Measurements from ENCODE around the gene RAB8B. TPM values are rescaled to one million over a fixed set of nuclear protein-coding genes. Genes with fewer than 3 reads are reported as not detected.

RAB8B gene
- polyA plus RNA-seq, 3 donors = 22.0 to 77.3 (median 58.9) TPM

DNA sequence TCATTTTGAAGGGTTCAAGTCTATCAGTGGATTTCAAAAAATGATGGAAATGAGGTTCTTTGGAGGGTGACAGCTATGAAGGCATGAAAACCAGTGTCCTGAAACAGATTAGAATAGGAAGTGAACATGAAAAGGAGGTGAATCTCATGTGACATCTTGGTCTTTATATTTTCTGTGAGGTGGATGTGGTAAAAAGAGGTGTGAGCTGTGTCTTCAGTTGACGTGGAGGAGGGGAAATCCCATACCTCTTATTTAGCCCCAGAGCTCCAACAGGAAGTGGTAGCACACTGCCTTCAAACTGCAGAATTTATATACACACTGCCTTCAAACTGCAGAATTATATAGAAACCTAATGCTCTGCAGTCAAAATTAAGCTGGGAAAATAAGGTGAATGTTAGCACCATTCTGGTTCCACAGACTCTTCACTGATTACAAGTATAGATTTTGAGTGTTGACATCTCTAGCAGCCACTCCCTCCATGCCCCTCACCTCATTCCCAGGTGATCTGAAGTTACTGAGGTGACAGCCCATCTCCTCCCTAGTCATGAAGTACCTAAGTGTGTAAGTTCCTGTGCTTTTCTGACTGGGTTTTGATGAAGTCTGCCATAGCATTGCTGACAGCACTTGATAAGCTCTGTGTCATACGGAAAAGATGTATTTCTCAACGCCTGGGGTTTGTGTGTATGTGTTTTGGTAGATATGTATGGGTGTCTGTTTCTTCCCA lies 2.7 kb downstream of the RAB8B start:
- peak; percentile 59 to 79 (median 73) for DNase-seq
- peak overlapping the region; percentile 80 to 100 for H3K4me3 Mint-ChIP-seq
- WGBS (ENCODE audit: insufficient coverage) = 0% methylated on average over 2 of the region's 3 CpGs
- peaks cover 0 to 2% (median 0%) of the 10 kb centered on the region in 7 donors for H3K9me3 Mint-ChIP-seq
- Histone ChIP-seq H3K79me2 (ENCODE audit: insufficient read depth, low read length) (peaks cover 78% of the 10 kb centered on the region), H2AFZ (ENCODE audit: insufficient read depth, low read depth, low read length, poor library complexity, severe bottlenecking) (no peak overlapping the region), H3K4me2 (replicated peaks; ENCODE audit: extremely low read depth, low read length, poor library complexity, severe bottlenecking) (peak overlapping the region; percentile 98), H3K9me3 (replicated peaks in 1 of 2; ENCODE audit: control insufficient read depth in 1 of 2, insufficient read depth in 1 of 2, low read length in 2 of 2) (no peaks in the 10 kb centered on the region), H3K4me3 (replicated peaks in 1 of 3; ENCODE audit: low read depth in 2 of 3, low read length in 3 of 3) (peak overlapping the region in 2 of 3 experiments; percentile 96 to 99), H3K27ac (ENCODE audit: low read depth in 1 of 2, low read length in 2 of 2) (peak overlapping the region; percentile 28 to 93), H3K4me1 (ENCODE audit: control insufficient read depth in 1 of 2, insufficient read depth in 2 of 2, low read length in 2 of 2) (peaks cover 68 to 75% of the 10 kb centered on the region in 2 donors), H3K9ac (ENCODE audit: insufficient read depth, low read length, poor library complexity, severe bottlenecking) (no peak overlapping the region), H3K36me3 (replicated peaks in 1 of 2; ENCODE audit: control insufficient read depth in 1 of 2, insufficient read depth in 2 of 2, low read length in 2 of 2) (no peaks in the 10 kb centered on the region), H3K27me3 (ENCODE audit: control insufficient read depth in 2 of 2, insufficient read depth in 2 of 2, low read length in 2 of 2) (no peaks in the 10 kb centered on the region), H4K20me1 (ENCODE audit: insufficient read depth, low read length) (peaks cover 65% of the 10 kb centered on the region)
- H3K27me3 Mint-ChIP-seq (ENCODE audit: low read depth in 3 of 3) = peaks cover 0 to 3% (median 0%) of the 10 kb centered on the region in 3 donors
- no peak for TF ChIP-seq CTCF (IDR thresholded peaks at IDR 0.05)
- peak overlapping the region; percentile 90 to 100 (median 96) for H3K27ac Mint-ChIP-seq
- peaks cover 7 to 8% of the 10 kb centered on the region in 2 donors for H3K36me3 Mint-ChIP-seq
- H3K4me1 Mint-ChIP-seq = peaks cover 74% of the 10 kb centered on the region
- intact Hi-C loops (cut with micrococcal nuclease) = loop anchor here (2.0 to 10.0 kb wide), 5 partner anchors 35 to 313 kb away; partner anchors contain the start of genes LACTB (in 1 of the 2), RPS27L (in 1 of the 2) and USP3 (in 1 of the 2)

- intact Hi-C loops (cut with micrococcal nuclease) = loop anchor here (5.0 to 10.0 kb wide), 4 partner anchors 35 to 312 kb away; partner anchors contain the start of genes LACTB (in 1 of the 2), RPS27L (in 1 of the 2) and USP3 (in 1 of the 2)
Observed at GRCh38 chr15:63192619-63193206, 3.3 kb downstream of the RAB8B start.

More at GRCh38 chr15:63192619-63193206, 3.3 kb downstream of the RAB8B start:
- Histone ChIP-seq H3K36me3 (replicated peaks in 1 of 2; ENCODE audit: control insufficient read depth in 1 of 2, insufficient read depth in 2 of 2, low read length in 2 of 2) (peaks cover 4% of the 10 kb centered on the region in 2 donors), H3K9me3 (replicated peaks in 1 of 2; ENCODE audit: control insufficient read depth in 1 of 2, insufficient read depth in 1 of 2, low read length in 2 of 2) (no peaks in the 10 kb centered on the region), H3K4me2 (replicated peaks; ENCODE audit: extremely low read depth, low read length, poor library complexity, severe bottlenecking) (peak overlapping the region; percentile 98), H3K27ac (ENCODE audit: low read depth in 1 of 2, low read length in 2 of 2) (peak overlapping the region; percentile 28 to 93), H4K20me1 (ENCODE audit: insufficient read depth, low read length) (peaks cover 71% of the 10 kb centered on the region), H3K79me2 (ENCODE audit: insufficient read depth, low read length) (peaks cover 84% of the 10 kb centered on the region), H3K9ac (ENCODE audit: insufficient read depth, low read length, poor library complexity, severe bottlenecking) (peak overlapping the region; percentile 22), H3K4me1 (ENCODE audit: control insufficient read depth in 1 of 2, insufficient read depth in 2 of 2, low read length in 2 of 2) (peaks cover 72 to 75% of the 10 kb centered on the region in 2 donors), H3K4me3 (replicated peaks in 1 of 3; ENCODE audit: low read depth in 2 of 3, low read length in 3 of 3) (peak overlapping the region in 1 of 3 experiments; percentile 96), H2AFZ (ENCODE audit: insufficient read depth, low read depth, low read length, poor library complexity, severe bottlenecking) (no peak overlapping the region), H3K27me3 (ENCODE audit: control insufficient read depth in 2 of 2, insufficient read depth in 2 of 2, low read length in 2 of 2) (no peaks in the 10 kb centered on the region)
- Mint-ChIP-seq H3K27ac (peak overlapping the region; percentile 90 to 100 (median 96)), H3K27me3 (ENCODE audit: low read depth in 3 of 3) (peaks cover 0 to 3% (median 0%) of the 10 kb centered on the region in 3 donors), H3K4me3 (peak overlapping the region; percentile 80 to 100), H3K36me3 (peaks cover 12 to 14% of the 10 kb centered on the region in 2 donors), H3K4me1 (peaks cover 78% of the 10 kb centered on the region), H3K9me3 (peaks cover 0 to 2% (median 0%) of the 10 kb centered on the region in 7 donors)
- no peak for TF ChIP-seq CTCF (IDR thresholded peaks at IDR 0.05)
- DNase-seq = no peak
- 100% methylated on average over 2 of the region's 5 CpGs for WGBS (ENCODE audit: insufficient coverage)
